Smooth muscle cell (in vitro differentiated cells): ENCODE data around the gene RHBDF2. TPM values are rescaled to one million over a fixed set of nuclear protein-coding genes. Genes with fewer than 3 reads are reported as not detected.

Experiments
- DNase-seq: peaks from one replicate; lab custom pipeline; 2025; ENCODE audit not compliant: unreplicated experiment; lab: John Stamatoyannopoulos, UW
- H2AFZ ChIP-seq: fragments of 200-600 bp; sonication (generic); 2 replicates; pipeline ENCODE4 v1.6.0; 2016; ENCODE audit warnings: antibody characterized with exemption, low read depth, mild to moderate bottlenecking
- H3F3A ChIP-seq: fragments of 200-600 bp; sonication (generic); 2 replicates; pipeline ENCODE4 v1.6.0; 2017; ENCODE audit warnings: antibody characterized with exemption, low read depth
- H3K27ac ChIP-seq: fragments of 200-600 bp; sonication (generic); 2 replicates; pipeline ENCODE4 v1.5.1; 2016; ENCODE audit warnings: low read depth, mild to moderate bottlenecking
- H3K27me3 ChIP-seq: fragments of 200-600 bp; sonication (generic); 2 replicates; pipeline ENCODE4 v1.6.1; 2016; ENCODE audit warnings: low read depth, mild to moderate bottlenecking
- H3K36me3 ChIP-seq: fragments of 200-600 bp; sonication (generic); 2 replicates; pipeline ENCODE4 v1.5.1; 2016; ENCODE audit warnings: low read depth
- H3K4me1 ChIP-seq: fragments of 200-600 bp; sonication (generic); 2 replicates; pipeline ENCODE4 v1.5.1; 2016; ENCODE audit warnings: low read depth
- H3K4me2 ChIP-seq: fragments of 200-600 bp; sonication (generic); 2 replicates; pipeline ENCODE4 v1.6.0; 2016; ENCODE audit warnings: mild to moderate bottlenecking
- H3K4me3 ChIP-seq: fragments of 200-600 bp; sonication (generic); 2 replicates; pipeline ENCODE4 v1.5.1; 2016; ENCODE audit warnings: mild to moderate bottlenecking
- H3K79me2 ChIP-seq: fragments of 200-600 bp; sonication (generic); 2 replicates; pipeline ENCODE4 v1.6.0; 2016; ENCODE audit warnings: low read depth, mild to moderate bottlenecking
- H3K9ac ChIP-seq: fragments of 200-600 bp; sonication (generic); 2 replicates; pipeline ENCODE4 v1.6.0; 2016; ENCODE audit warnings: low read depth
- H3K9me3 ChIP-seq: fragments of 200-600 bp; sonication (generic); replicated peaks from 2 replicates; pipeline ENCODE4 v1.5.1; 2016; ENCODE audit warnings: low read depth
- H4K20me1 ChIP-seq: fragments of 200-600 bp; sonication (generic); 2 replicates; pipeline ENCODE4 v1.6.0; 2016; ENCODE audit warnings: low read depth
- CTCF ChIP-seq: fragments of 200-600 bp; sonication (generic); IDR thresholded peaks from 2 replicates; pipeline ENCODE4 v1.5.1; 2017; ENCODE audit warnings: borderline replicate concordance, mild to moderate bottlenecking, antibody characterized with exemption; ENCODE audit not compliant: insufficient read depth, poor library complexity, severe bottlenecking
- WGBS: methylation state at CpG from one replicate; pipeline ENCODE4 v1.1.7; 2016; ENCODE audit warnings: low lambda C conversion rate; 5-methylcytosine and 5-hydroxymethylcytosine counted together
- polyA plus RNA-seq: library from polyadenylated mRNA; unstranded; fragments of >200 nt; fragmentation: Nextera tagmentation; extraction: Ambion mirVana; gene quantifications from 2 replicates; pipeline ENCODE4 v1.2.1, GENCODE V29; 2016
- total RNA-seq: library from RNA; depleted of rRNA; stranded (reverse); fragments of >200 nt; gene quantifications from 2 replicates; pipeline ENCODE4 v1.2.3, GENCODE V29; 2014

Gene RHBDF2
- total and polyA plus RNA-seq, 2 experiments from 2014 or later, result 12.2 to 20.5 TPM

GRCh38 chr17:76469076-76469990 is 31.9 kb downstream of the RHBDF2 start:
- Histone ChIP-seq H3K4me1 (peaks cover 13% of the 10 kb centered on the region), H3K9ac (no peak overlapping the region), H3K4me3 (no peak overlapping the region), H3K27ac (no peak overlapping the region), H3K9me3 (no peaks in the 10 kb centered on the region), H3F3A (no peaks in the 10 kb centered on the region), H3K36me3 (no peaks in the 10 kb centered on the region), H3K27me3 (no peaks in the 10 kb centered on the region), H3K4me2 (no peak overlapping the region), H4K20me1 (no peaks in the 10 kb centered on the region), H3K79me2 (no peaks in the 10 kb centered on the region), H2AFZ (no peak overlapping the region)
- DNase-seq, result no peak
- WGBS, result 95% methylated on average over 36 of the region's 38 CpGs
- no peak for TF ChIP-seq CTCF

GRCh38 chr17:76468634-76469010 is 32.6 kb downstream of the RHBDF2 start:
- no peaks in the 10 kb centered on the region for H3K27me3 ChIP-seq
- H3K4me2 ChIP-seq, result no peak overlapping the region
- H3K36me3 ChIP-seq, result no peaks in the 10 kb centered on the region
- no peak overlapping the region for H3K27ac ChIP-seq
- no peaks in the 10 kb centered on the region for H3F3A ChIP-seq
- H2AFZ ChIP-seq, result no peak overlapping the region
- no peaks in the 10 kb centered on the region for H3K79me2 ChIP-seq
- no peak overlapping the region for H3K9ac ChIP-seq
- TF ChIP-seq CTCF, result no peak
- no peaks in the 10 kb centered on the region for H4K20me1 ChIP-seq
- DNase-seq, result no peak
- no peak overlapping the region for H3K4me3 ChIP-seq
- peaks cover 13% of the 10 kb centered on the region for H3K4me1 ChIP-seq
- H3K9me3 ChIP-seq, result no peaks in the 10 kb centered on the region
- whole genome bisulfite sequencing, result 92% methylated on average over 14 of the region's 14 CpGs

- no peak overlapping the region for H3K9ac ChIP-seq
- H3K9me3 ChIP-seq, result no peaks in the 10 kb centered on the region
- H3K79me2 ChIP-seq, result no peaks in the 10 kb centered on the region
- H3K27ac ChIP-seq, result no peak overlapping the region
- 85% methylated on average over 8 of the region's 8 CpGs for WGBS
- H4K20me1 ChIP-seq, result no peaks in the 10 kb centered on the region
- H2AFZ ChIP-seq, result no peak overlapping the region
- no peak for DNase-seq
- no peaks in the 10 kb centered on the region for H3K27me3 ChIP-seq
- H3K4me2 ChIP-seq, result no peak overlapping the region
- no peak overlapping the region for H3K4me3 ChIP-seq
- no peak for TF ChIP-seq CTCF
- peaks cover 13% of the 10 kb centered on the region for H3K4me1 ChIP-seq
- no peaks in the 10 kb centered on the region for H3K36me3 ChIP-seq
- no peaks in the 10 kb centered on the region for H3F3A ChIP-seq
Observed at GRCh38 chr17:76467809-76468633, 33.2 kb downstream of the RHBDF2 start.
